GM19324 (cell line): Measurements from ENCODE around the gene LMO3.

Experiments used
- ATAC-seq: cut with Tn5 transposase; IDR thresholded peaks from one replicate; pipeline ENCODE4 v1.9.1; 2021; ENCODE audit warnings: mild to moderate bottlenecking, moderate library complexity; ENCODE audit not compliant: unreplicated experiment, low FRiP score

The LMO3 gene

DNA sequence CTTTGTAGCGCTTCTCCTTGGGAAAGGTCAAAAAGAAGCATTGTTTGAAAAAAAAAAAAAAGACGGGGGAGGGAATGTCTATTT lies at the start of gene LMO3:
TSS of gene LMO3 (minus strand) at position 46 of the 84 bp plus-strand sequence. CDS start 5,302 bp downstream, outside the sequence.
- no peak for ATAC-seq

DNA sequence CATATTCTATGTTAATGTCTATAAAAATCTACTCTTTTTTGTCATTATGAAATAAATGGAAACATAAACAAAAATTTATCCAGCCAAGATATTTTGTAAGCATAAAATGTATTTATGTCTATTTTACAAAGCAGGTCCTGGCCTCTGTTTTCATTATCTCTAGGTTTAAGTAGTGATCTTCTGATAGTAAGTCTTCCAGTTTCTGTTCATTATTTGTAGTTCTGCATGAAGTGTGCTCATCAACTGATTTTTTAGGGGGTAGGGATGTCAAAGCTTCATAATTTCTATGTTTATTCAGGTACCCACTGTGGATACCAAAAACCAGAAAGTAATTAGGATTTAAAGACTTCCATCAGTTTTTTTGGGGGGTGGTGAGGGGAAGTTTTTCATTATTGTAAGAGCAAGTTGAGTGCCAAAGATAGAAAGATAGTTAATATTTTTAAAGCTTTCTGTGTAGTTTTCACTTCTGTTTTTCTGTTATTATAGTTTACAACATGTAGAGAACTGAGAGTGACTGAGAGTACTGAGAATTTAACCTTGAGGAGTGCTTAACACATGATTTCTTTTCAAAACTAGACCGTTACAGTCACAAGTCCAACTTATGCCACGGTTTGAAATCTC lies 30.6 kb upstream of the LMO3 start:
- peak; percentile 83 for ATAC-seq

DNA sequence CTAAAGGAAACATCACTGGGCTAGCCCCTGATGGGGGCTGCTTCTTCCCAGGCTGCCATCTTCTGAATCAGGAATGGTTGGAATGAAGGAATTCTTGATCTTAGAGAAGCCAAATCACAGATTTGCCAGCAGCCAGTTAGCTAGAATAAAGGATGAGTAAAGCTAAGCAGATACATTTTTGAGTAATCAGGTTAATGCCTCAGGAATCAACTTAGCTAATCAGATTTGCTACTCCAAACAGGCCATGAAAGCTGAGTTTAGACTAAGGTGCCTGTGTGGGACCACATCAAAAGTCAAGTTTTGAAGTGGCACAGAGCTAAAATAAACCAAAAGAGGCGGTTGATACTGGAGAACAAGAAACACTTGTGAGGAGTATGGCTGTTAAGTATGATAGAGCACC lies 28.8 kb upstream of the LMO3 start:
- no peak for ATAC-seq

DNA sequence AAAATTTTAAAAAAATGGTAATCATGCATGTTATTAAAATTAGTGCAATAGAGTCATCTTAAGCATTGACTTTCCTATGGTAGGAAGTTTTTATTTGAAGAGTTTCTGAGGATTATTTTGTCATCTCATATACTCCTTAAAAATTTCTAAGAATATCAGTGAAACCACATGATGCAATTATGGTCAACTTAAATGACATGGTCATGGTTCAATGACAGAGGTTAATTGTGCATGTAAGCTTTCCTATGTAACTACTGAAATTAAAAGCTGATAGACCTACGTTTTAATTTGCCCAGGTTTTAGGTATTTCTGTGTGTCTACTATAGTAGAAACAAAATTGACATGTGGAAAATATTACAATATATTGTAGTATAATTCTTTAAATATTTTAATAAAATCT lies 21.0 kb upstream of the LMO3 start:
- ATAC-seq, result no peak

DNA sequence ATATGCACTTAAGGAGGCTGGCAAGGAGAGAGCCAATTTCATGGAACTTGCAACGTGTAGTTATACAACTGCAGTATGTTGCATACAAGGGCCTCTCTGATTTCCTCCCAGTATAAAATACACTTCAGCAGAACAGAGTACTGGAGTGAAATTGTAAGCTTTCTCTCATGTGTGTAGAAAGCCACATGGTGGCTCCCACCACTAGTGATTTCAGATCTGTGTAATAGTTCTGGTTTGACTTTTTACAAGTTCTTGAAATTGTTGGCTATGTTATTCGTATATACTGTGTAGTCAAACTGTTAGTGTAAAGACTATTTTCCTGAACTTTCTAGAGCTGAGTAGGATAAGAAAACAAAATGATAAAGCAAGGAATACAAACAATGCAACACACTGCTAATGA lies 16.4 kb upstream of the LMO3 start:
- peak; percentile 66 for ATAC-seq

DNA sequence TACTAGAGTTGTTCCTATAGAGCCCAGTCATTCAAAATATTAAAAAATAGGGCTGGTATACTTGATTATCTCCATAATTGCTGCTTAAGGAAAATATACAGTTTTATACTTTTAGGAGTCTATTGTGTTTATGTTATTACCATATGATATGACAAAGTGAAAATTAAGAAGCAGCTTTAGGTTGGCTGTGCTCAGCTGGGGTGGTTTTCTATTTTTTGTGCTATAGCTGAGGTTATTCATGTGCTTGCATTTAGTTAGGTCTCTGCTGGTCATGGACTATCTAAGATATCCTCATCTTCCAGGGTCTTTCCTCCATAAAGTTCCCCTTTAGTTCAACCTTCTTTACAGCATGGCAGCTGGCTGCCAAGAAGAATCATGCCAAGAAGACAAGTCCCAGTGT lies 13.6 kb upstream of the LMO3 start:
- ATAC-seq, result no peak

DNA sequence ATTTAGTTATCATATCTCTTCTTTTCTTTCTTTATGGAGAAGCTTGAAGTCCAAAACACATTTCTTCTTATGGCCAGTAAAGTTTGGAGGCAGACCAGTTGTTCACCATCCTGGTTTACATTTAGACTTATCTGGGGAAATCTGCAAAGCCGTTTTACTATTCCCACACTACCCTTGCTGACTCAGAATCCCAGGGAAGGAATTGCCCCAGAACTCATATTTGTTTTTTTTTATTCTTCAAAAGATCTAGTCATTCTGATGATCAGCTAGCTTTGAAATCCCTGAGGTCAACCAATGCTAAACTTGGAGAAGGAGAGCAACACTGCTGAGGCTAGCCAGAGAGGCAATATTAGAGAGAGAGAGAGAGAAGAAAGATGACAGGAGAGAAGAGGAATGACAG lies 12.3 kb upstream of the LMO3 start:
- no peak for ATAC-seq

DNA sequence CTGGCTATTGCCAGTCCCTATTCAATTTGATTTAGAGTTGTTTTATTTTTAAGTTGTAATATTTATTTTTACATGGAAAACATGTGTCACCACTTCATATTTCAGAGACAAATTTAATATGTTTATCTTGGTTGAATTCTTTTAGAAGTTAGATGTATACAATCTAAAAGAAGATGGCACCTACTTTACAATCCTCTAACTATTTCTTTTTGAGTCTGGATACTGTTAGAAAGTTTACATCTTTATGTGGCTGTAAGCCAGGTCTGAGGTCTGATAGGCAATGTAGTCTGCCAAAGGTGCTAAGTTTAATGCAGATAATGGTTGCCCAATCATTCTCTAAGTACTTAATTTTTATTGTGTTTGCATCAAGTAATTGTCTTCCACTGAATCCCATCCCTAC lies 7.2 kb upstream of the LMO3 start:
- ATAC-seq, result no peak

DNA sequence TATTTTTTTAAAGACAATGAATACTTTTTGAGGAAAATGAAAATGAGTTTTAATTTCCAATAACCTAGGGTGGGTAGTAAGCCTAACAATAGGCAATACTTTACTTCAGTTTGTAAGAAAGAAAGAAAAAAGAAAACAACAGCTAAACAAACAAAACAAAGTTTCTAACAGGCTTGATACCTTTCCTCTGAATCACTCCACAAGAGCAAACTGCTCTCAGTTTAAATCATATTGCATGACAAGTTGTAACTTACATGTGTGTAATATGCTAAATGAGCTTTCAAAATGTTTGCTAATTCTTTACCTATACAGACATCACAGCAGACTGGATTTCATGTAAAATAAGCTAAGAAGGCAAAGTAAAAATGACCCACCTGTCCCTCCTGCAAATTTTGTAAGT lies 6.7 kb upstream of the LMO3 start:
- no peak for ATAC-seq

DNA sequence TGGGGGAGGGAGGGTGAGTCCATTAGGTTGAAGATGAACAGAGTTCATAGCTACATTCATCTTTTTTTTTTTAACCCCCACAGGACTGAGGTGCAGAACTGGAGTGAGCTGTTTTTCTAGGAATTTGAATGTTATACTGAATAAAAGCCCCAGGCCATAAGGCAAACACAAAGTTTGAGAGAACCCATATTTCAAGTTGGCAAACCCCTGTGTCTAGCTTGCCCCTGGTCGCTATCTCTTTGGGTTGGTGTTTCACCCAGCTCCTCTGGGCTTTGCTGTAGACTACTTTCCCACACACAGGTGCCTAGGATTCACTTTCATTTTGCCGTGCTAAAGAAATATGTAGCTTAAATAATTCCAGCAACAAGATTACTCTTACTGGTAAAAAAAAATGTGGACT lies 5.2 kb upstream of the LMO3 start:
- peak; percentile 53 for ATAC-seq

DNA sequence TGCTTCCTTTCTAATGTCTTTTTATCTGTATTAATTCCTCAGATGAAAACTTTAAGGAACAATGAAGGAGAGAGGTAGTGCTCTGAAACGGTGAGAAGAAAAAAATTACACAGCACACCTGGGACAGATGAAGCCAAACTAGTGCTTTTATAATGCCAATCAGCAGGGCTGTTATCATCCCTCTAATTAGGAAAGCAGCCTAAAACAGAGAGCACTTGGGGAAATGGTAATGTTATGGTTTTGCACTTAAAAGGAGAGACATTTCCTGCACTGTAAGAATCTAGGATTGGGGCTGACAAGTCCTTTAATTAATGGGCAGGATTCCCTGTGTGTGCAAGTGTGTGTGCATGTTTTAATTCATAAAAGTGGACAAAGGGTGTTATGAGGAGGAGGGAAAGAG lies 4.8 kb upstream of the LMO3 start:
- no peak for ATAC-seq

DNA sequence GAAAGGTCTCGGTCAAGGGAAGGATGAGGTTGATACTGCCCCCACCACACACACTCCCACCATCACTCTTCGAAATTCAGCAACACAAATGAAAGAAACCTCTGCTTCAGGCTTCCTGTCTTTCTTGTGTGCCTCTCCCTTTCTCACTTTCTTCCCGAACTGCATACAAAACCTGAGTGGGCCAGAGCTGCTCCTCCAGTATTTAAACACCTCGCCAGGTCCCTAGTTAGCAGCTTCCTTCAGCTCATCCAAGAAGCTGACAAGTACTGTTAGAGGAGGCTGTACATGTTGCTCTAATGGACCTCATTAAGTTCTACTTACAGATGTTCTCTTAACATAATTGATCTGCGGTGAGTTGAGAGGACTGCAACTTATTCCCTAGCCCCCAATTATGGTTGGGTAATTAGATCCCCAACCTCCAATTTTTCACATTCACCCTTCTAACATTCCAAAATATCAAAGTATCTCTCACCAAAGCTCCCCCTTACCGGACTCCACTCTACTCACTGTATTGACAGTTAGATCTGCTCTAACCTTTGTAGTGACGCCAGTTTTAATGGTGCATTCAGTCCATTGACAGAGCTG lies 4.1 kb upstream of the LMO3 start:
- no peak for ATAC-seq

DNA sequence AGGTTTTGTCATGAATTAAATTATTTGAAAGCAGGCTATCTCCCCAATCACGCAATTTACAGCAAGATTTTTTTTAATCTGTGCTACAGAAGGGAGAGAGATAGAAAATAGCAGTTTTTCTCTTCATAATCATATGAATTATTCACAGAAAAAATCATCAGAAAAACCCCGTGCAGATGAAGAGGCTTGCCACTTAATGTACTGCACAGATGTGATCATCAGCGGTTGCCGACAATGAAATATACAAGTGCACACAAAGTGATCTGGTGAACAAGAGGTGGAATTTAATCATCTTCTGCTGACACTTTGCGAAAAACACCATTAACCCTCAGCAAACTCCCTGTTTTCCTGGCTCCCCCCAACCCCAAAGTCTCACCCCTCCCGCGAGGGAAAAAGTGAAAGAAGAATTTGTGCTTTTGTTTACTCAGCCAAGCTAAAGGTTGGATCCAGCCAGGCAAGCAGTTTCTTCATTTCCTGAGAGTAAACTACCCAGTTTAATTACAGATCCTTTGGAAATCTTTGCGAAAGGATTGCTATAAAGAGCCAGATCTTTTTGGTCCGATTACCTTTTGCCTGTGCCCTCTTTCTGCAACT lies 3.1 kb upstream of the LMO3 start:
- no peak for ATAC-seq

DNA sequence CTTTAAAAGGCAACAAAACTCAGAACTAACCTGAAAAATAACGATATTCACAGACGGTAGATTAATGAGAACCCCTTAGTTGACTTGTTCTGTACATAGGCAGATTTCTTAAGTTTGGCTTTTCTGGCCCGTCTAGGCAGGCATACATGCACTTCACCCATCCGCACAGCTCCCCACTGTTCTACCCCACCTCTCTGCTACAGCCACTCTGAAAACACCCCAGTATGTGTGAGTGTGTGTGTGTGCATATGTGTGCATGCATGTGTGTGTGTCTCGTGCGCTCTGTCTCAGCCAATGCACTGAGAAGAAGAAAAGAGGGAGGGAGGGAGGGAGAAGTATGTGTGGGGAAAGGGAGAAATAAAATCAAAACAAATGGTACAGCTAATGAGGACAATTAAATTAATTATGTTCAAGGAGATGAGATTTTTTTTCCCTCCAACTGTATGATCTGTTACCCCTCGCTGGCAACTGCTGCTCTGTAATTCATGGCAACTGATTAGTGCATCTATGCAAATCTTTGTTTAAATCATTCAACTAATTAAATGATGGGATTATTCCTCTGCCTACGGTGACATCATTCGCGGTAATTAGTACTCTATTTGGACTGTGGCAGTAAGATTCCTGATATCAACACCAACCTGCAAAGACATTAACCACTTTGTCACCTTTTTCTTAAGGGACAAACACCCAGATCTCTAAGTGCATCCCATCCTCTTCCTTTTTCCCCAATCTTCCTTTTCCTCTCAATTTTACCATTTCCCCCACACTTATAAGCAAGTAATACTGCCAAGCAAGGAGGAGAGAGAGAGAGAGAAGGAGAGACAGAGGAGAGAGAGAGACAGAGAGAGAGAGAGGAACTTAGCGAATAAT lies 2.2 kb upstream of the LMO3 start:
- ATAC-seq, result no peak

DNA sequence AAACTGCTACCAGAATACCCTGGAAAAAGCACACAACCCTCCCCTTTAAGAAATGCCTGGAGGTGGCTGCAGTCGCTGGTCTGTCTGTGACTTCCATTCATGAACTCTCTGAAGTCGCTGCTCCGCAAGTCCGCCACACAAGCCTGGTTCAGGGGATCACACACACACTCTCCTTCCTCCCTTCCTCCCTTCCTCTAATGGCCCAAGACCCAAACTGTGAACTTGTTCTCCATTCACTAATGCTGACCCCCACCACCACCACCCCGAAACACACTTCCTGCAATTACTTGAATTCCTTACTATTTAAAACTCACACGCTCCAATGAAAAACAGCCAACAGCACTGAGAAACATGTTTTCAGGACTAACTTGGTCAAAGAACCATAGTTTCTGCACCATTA lies 1.0 kb upstream of the LMO3 start:
- no peak for ATAC-seq

DNA sequence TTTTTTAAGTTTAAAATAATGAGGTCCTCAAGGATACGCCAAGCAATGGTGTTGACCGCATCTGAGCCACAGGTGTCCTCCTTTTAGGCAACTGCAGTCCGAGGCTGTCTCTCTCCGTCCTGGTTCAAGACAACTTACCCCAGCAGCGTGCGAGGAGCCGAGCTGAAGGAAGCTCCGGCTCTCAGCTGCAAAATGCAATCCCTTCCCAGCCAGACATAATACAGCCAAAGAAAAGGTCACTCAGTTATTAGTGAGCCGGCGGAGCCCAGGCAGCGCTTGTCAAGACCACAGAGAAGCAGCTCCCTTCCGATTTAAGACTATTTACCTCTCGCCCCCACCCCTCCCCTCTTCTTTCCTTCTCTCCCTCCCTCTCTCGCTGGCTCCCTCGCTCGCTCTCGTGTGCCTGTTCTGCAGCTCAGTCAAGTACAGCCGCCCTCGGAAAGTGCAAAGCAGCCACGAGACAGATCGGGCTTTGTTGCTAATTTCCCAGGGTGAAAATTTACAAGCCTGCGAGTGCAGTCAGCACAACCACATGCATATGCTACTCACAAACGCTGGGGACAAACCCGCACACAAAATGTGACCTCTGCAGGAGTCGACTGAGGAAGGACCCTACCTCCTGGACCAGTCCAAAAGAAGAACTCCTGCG lies 363 bp upstream of the LMO3 start:
- ATAC-seq, result peak; percentile 51

DNA sequence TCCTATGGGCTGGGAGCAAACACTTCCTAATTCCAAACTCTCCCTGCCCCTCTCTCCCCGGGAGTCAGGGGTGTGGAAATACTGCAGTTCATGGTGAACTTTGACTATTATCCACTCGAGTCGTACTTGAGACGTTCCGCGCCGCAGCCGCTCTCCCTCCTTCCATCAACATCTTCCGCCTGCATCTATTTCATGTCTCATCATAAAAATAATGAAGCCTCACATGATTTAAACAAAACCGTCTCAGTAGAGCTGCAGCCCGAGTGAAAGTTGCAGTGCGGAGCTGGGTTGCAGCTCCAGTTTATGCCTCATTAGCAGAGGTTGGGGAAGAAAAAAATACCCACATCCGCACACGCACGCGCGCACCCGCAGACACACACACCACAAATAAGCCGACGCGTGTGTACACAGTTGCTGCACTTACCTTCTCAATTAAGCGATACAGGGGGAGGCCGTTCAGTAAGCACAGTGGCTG lies 283 bp downstream of the LMO3 start:
- no peak for ATAC-seq

DNA sequence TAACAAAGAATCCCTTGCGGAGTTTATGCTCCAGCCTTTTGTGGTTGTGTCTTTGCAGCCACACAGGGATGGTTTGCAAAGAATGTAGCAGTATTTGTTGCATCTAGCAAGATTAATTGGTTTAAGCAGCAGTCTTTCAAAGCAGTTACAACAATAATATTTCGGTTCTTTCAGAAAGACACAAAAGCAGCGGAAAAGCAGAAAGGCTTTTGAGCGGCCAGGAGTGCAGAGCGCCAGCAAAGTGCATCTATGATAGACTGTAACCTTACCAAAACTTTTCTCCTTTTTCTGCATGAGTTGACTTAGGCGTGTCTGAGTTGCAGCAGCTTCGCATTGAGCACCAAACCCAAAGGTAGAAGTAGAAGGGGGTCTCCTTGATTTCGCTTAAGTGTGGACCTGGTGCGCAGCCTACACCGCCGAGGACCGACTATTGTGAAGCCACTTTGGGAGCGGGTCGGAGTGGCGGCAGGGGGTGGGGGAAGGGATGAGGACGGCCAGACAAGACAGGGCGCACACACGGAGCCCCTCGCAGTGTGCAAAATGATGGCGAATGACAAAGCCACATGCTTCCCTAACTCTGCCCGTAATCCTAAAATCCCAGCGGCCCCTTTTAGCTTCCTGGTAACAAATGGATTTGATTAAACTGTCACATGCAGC lies 1.2 kb downstream of the LMO3 start:
- no peak for ATAC-seq

DNA sequence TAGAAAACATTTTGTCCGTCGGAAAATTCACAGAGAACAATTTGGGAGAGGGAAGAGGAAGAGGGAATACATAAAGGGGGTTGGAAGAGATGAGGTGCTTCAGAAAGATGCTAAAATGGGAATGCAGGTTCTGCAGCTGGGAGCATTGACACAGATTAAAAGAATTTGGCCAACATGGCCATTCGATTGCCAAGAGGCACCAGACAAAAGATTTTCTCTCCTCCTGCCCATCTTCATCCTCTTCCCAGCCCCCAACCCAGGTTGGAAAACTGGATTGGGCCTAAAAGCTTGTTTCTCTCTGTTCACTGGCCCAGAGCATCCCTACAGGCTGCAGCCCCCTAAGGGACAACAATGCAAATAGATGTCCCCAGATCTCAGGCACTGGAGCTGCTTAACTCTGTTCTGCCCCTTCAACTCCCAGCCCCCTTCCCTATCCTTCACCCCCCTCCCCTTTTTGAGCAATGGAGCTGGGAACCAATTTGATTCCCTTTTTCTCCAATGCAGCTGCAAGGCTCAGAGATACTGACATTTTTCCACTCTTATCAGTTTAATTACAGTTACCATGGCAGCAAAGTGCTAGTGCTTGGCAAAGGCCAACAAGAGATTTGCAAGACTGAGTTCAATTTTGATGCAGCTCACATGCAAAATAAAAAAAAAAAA lies 1.9 kb downstream of the LMO3 start:
- ATAC-seq, result no peak

DNA sequence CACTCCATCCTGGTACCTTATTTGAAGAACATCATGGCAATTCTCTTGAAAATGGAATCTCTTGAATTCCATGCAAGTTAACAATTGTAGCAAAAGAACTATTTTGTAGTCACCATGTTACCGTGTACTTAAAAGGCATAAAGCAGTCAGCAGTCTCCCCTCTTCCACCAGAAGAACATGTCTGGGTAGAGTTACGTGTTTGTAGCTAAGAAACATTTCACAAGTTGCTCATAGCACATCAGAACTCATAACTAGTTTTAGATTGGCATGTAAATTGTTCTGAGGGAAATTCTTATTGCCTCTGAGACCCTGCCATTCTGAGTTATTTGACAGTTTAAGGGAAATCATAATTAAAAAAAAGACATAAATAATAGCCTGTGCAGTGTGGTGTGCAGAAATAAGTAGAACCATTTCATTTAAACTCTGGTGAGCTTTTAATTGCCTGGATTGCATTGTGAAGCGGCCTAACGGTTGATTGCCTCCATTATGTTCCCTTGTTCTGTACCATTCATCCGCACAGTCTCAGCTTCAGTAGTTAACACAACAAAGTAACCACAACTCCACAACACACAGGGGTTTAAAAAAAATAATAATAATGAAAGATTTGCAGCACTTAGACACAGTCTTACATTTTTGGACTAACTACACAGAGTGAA lies 2.6 kb downstream of the LMO3 start:
- ATAC-seq, result no peak
